Vagina (tissue), 2 donors: ENCODE results near the gene ZSWIM6.

ENCODE experiments used
- CTCF ChIP-seq, 3 experiments: fragments of 450-650 bp in 2 of 3; fragments of 200-600 bp in 1 of 3; sonication (generic) in 1 of 3; IDR thresholded peaks; one replicate each; pipeline ENCODE4 v1.5.1; 2017 to 2019; ENCODE audit warnings: antibody characterized with exemption in 3 of 3, mild to moderate bottlenecking in 2 of 3, moderate library complexity in 2 of 3
- POLR2A ChIP-seq, 2 donors: fragments of 450-650 bp; IDR thresholded peaks; one replicate each; pipeline ENCODE4 v1.6.1; 2017; ENCODE audit warnings: antibody characterized with exemption in 2 of 2, mild to moderate bottlenecking in 2 of 2, moderate library complexity in 2 of 2
- POLR2AphosphoS5 ChIP-seq, 2 donors: sonication (generic); formaldehyde crosslinking; IDR thresholded peaks; one replicate each; pipeline ENCODE4 v1.9.0; 2017; ENCODE audit warnings: antibody characterized with exemption in 2 of 2, mild to moderate bottlenecking in 2 of 2, low read depth in 1 of 2; ENCODE audit not compliant: insufficient read depth in 1 of 2

- TF ChIP-seq CTCF (IDR thresholded peaks at IDR 0.05) (no peak), POLR2AphosphoS5 (IDR thresholded peaks at IDR 0.05; ENCODE audit: insufficient read depth in 1 of 2, low read depth in 1 of 2) (no peak), POLR2A (IDR thresholded peaks at IDR 0.05) (no peak)
Observed at GRCh38 chr5:61575103-61575502, 243.0 kb downstream of the ZSWIM6 start.
